Head of caudate nucleus (tissue), 42 donors: ENCODE measurements around the gene OR2A7.
"Not testable (repeated sequence)": the region's sequence is repeated elsewhere in the genome, so short reads cannot be mapped to it uniquely, and the experiment has no call there.

Experiments
- DNase-seq, 42 donors: peaks; one replicate each; pipeline versions ENCODE4 v3.0.0 to v3.0.0-alpha.2; 2020 to 2021; ENCODE audit warnings: mixed read lengths in 7 of 42
- intact Hi-C: fragments of 100-400 bp; cut with DNase I; formaldehyde crosslinking; loops from one replicate; pipeline ENCODE4 v1.15.0; 2022

The OR2A7 gene

DNA sequence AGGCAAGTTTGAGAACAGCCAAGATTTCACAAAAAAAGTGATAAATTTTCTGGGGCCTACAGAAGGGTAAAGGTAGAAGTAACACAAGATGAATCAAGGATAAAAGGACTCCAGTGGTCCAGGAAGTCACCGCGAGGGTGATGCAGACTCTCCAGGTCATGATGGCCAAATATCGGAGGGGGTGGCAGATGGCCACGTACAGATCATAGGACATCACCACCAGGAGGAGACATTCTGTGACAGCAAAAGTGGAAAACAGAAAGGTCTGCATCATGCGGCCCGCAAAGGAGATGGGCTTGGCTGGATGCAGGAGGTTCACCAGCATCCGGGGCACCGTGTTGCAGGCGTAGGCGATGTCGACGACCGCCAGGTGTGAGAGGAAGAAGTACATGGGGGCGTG, 5.5 kb downstream of the OR2A7 start:
- intact Hi-C loops, DNase-seq: not testable (repeated sequence)

DNA sequence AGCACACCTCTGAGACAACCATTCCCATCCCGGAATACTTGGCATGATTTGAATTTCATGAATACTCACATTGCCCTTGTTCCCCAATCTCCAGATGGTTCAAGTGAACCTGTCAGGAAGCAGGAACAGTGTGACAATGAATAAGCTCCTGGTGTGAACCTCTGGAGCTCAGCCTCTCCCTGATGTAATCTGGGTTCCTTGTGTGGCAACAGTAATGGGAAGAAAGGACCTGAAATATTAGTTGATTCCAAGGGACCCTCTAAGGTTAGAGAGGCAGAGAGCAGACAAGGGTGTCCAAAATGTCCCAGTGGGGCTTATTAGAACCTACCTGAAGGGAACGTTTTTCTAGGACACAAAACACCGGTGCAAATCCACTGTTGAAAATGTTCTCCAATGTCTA, 8.5 kb downstream of the OR2A7 start:
- intact Hi-C loops: no loop called here
- DNase-seq: no peak

DNA sequence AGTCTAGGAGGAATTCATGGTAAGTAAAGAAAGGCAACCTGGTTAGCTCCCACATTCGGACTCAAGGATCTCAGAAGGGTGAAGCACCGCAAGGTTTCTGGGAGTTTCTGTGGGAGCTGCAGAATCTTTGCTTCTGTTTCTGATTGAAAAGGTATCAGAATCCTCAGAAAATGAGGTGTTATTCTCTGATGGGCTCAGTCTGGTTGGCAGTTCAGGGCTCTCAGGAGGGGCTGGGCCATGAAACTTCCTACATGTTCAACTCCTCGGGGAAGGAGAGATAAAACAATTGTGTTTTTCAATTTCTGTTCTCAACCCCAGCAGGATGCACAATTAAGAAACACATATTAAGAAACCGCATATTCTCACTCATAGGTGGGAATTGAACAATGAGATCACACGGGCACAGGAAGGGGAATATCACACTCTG, 9.1 kb downstream of the OR2A7 start:
- intact Hi-C loops: no loop called here
- DNase-seq: peak in 3 of 42 donors; percentile 6 to 33 (median 9)

DNA sequence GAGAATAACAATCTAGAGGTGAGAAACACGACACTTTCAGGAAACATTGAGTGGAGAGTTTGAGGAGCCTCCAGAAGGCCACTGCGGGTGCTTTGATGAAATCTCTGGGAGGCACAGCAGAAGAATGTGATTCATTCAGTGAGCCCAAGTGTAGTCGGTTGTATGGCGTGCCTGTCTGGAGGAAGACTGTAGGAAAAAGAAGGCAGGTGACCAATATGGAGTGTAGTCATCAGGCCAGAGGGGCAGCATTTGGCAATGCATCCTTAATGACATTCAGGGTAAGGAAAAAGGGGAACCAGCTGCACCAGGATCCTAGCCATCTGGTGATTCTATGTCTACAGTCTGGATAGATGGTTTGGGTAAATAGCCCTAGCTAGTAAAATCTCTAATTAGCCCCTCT, 12.3 kb downstream of the OR2A7 start:
- intact Hi-C loops, DNase-seq: not testable (repeated sequence)

DNA sequence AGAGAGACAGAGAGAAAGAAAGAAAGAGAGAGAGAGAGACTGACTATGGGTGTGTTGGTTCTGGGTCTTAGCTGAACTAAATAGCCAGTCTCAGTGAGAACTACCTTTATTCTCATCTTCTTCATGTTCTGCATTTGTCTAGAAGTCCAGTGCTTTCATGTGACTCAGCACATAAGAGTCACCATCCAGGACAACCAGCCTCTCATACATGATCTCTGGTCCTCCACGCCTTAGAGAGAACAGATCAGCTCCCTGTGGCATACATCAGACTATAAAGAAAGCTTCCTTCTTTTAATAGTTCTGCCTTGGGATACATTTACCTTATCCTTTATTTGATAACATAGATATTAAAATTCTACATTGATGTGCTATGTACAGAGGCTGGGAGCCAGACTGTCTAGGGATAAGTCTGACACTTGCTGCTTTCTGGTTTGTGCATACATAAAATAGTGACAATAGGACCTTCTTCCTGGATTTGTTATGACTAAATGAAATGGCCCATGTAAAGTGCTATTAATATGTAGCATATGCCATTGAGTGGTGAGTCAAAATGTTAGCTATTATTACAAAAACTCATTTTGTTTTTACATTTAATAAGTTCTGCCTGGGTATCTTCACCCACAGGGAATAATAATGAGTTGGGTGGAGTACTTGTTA, 16.8 kb downstream of the OR2A7 start:
- DNase-seq, intact Hi-C loops: not testable (repeated sequence)

DNA sequence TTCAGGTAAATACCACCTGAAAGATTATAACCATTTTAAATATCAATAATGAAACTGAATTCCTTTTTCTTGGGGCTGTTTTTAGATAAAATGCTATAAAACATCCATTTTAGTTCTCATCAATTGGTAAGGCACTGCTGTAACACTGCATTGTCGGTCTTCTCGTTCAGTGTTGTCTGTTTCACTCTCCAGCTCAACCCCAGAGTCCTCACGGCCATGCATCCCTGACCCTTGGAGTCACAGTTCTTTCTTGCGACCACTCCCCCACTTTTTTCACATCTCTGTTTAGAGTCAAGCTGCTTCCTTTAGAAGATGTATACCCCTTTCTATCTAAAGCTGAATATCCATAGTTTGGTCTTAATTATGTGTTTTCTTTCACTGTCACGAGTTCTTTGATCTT, 17.6 kb downstream of the OR2A7 start:
- intact Hi-C loops, DNase-seq: not testable (repeated sequence)

DNA sequence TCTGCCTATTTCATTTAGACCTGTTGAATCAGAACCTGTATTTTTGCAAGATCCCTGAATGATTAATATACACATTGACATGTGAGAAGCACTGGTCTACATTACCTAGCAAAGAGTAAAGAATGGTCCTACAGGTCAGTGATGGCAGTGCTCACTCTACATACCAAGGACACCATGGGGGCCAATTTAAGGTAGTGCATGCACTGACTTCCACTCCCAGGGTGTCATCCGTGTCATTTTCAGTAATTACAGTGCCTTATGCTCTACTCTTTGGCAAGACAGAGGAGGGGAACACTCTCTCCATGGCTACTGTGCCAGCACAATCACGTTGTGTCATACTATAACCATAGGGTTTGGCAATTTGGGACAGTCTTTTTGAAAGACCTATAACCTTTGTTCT, 19.2 kb downstream of the OR2A7 start:
- intact Hi-C loops, DNase-seq: not testable (repeated sequence)

DNA sequence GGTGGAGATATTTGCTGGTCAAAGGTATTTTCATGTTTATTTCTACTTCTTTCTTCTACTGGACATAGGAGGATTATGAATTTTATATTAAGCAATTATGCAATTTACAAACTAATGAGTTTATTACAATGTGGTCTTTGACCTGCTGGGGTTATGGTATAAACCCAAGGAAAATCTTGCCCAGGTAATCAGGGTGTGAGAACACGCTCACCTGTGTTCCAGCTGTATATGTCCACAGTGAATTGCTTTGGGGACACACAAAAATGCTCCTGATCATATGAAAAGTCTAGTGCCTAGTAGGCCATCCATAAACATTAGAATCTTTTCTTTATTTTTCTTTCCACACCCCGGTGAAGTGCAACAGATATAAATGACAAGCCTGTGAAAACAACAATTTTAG, 25.2 kb downstream of the OR2A7 start, which contains the start of gene OR2A42:
OR2A42 (minus strand) TSS at position 241 of the 400 bp plus-strand sequence. CDS start 6,762 bp downstream, outside the sequence.
- DNase-seq, intact Hi-C loops: not testable (repeated sequence)

DNA sequence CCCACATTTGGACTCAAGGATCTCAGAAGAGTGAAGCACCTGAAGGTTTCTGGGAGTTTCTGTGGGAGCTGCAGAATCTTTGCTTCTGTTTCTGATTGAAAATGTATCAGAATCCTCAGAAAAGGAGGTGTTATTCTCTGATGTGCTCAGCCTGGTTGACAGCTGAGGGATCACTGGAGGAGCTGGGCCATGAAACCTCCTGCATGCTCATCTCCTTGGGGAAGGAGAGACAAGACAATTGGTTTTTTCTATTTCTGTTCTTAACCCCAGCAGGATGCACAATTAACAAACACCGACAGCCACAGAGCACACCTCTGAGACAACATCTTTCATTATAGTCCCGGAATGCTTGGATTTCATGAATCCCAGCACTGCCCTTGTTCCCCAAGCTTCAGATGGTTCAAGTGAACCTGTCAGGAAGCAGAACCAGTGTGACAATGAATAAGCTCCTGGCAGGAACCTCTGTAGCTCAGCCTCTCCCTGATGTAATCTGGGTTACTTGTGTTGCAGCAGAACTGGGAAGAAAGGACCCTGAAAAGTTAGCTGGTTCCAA, 26.0 kb downstream of the OR2A7 start:
- DNase-seq: peak in 1 of 42 donors; percentile 39
- intact Hi-C loops: not testable (repeated sequence)

DNA sequence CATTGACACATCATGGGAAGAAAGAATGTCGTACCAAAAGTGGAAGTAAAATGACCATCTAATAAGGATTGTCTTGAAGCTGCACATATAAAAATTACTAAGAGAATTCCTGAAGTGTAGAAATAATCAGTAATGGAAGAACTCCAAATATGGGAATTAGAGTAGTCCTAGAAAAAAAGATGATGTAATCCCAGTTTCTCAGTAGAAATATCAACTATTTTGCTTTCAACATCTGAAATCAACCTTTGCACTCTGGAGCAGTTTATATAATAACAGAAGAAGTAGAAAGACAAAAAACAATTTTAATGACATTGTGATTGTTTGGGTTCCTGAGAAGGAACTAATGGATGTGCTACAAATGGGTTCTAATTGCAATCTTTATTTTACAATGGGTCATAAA, 31.6 kb downstream of the OR2A7 start:
- intact Hi-C loops, DNase-seq: not testable (repeated sequence)

DNA sequence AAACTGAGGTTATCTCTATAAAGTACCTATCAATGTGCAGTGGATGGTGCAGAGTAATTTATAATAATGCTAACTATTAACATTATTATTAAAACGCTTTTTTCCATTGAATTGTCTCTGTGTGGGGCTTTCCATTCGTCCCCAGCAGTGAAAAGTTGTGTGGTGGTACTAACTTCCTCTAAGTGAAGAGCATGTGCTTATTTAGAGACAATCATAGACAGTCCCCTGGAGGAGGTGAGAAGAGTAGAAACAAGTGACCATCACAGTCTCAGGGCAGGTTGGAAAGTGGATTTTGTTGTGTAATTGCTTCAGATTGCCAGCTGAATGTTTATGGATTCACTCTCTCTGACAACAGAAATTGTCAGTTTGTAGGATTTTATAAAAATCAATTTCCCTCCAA, 33.6 kb downstream of the OR2A7 start:
- DNase-seq, intact Hi-C loops: not testable (repeated sequence)

DNA sequence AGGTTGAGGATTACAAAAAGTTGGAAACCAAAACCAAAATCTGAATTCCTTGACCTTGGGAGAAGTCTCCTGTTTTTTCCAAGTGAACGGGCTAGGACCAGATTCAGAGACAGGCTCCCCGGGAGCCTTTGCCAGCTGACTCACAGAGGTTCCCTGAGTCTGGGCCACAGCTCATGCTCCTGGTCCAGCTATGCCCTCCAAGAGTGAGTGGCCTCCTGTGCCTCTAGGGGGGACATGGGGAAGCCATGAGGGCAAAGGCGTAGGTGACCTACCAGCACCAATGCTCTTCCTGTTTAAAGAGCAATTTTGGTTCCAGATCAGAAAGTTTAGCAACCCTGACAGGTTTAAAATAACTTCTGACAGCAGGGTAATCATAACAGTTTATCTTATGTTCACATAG, 35.8 kb downstream of the OR2A7 start:
- intact Hi-C loops, DNase-seq: not testable (repeated sequence)

DNA sequence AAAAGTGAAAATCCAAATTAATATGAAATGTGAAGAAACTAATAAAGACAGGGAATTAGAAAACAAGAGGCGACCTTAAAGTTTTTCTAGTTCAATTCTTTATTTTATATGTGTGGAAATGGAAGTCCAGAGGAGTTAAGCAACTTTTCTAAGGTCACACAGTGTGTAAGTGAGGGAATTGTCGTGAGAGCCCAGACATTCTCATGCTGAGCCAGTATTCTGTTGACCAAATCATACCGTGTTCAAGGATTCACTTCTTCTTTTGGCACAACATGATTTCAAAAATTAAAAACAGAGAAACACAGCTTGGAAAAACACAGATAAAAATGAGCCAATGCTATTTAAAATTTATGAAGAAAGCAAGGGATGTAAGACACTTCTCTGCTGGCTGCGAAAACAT, 37.7 kb downstream of the OR2A7 start:
- DNase-seq: peak in 1 of 42 donors; percentile 36
- intact Hi-C loops: not testable (repeated sequence)

DNA sequence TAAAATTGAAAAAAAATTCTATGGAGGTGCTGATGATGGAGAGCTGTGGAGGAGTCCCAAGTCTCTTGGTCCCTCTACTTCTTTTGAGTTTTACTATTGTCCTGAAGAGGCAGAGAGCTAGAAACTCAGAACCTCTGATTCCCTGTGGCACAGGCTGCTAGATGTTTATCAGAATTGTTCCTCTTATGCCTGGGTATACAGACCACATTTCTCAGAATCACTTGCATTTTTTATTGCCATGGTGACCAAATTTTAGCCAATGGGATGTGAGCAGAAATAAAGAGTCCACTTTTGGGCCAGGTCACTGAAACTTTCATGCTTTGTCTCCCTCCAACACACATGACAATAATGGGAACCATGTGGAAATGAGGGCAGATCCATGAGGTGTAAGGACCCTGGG, 40.9 kb downstream of the OR2A7 start:
- DNase-seq, intact Hi-C loops: not testable (repeated sequence)

DNA sequence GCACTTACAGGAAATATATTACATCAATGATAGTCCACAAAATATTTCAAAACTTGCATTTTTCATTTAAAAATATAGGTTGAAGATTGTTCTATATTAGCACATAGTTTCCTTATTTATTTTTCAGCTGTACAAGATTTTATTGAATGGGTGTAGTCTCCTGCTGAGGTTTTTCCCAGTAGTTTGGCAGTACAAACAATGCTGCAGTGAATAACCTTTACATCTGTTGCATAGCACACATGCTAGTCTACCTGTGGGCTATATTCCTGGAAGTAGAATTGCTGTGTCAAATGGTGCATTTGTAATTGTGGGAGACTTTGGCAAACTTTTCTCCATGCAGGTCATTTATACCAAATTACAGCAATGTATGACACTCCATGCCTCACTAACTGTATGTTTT, 44.1 kb downstream of the OR2A7 start:
- intact Hi-C loops, DNase-seq: not testable (repeated sequence)

DNA sequence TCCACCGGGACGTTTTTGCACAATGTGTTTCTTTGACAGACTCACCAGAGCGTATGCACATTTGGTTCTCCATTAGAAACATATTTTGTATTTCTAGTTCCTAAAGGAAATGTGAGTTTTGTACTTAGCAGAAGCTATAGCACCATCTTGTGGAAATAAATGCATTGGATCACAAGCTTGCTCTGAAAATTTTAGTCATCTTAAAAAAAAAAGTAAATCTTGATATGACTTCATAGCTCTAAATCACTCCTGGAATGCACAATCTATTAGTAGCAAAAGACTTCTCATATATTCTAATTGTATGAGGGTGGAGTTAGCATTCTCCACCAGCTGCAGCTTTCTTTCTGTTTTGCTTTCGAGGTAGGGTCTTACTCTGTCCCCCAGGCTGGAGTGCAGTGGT, 45.4 kb downstream of the OR2A7 start:
- DNase-seq, intact Hi-C loops: not testable (repeated sequence)

DNA sequence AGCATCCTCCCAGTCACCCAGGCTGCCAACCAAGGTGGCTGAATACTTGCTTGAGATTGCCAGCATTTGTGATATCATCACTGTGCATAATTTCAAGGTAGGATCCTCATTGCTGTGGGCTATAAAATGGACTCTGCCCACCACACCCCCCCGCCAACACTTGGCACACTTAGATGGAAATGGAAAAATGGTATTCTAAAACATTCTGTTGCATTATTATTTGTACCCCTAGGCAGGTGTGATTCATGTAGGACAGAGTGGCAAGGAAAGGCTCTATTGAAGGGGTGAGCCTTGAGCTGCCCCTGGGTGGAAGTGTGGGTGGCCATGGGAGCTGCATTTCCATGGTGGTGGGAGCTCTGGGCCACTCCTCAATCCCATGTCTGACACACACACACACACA, 46.0 kb downstream of the OR2A7 start:
- DNase-seq, intact Hi-C loops: not testable (repeated sequence)

DNA sequence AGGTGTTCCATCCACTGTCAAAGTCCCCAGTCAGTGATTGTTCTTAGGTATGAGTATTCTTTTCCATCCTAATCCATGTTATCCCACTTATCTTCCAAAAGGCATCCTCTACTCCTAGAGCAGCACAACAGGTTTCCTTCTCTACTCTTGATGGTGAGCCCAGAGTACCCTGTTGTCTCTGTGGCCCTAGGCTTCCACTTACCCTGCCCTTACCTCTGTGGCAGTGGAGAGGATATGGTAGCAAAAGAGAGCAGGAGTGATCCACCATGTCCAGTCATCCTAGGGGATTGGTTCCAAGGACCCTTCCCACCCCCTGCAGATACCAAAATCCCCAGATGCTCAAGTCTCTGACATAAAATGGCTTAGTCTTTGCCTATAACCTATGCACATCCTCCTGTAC, 47.4 kb downstream of the OR2A7 start:
- intact Hi-C loops, DNase-seq: not testable (repeated sequence)
